Measurements from ENCODE around the gene DACH1. TPM values are rescaled to one million over a fixed set of nuclear protein-coding genes. Genes with fewer than 3 reads are reported as not detected.

DACH1 gene
- total and polyA plus RNA-seq, 12 donors: 1.2 to 5.2 (median 2.6) TPM

GRCh38 chr13:71813187-71813586 is 53.8 kb downstream of the DACH1 start:
- intact Hi-C loops (cut with DNase I): no loop called here
- no peak for ATAC-seq
- peaks cover 0 to 1% (median 0%) of the 10 kb centered on the region in 9 donors for H3K4me1 ChIP-seq
- no peak for DNase-seq
- H3K9me3 ChIP-seq: no peaks in the 10 kb centered on the region
- 96% methylated on average over 2 of the region's 2 CpGs for WGBS, 2 donors
- TF ChIP-seq CTCF (IDR thresholded peaks at IDR 0.05): no peak
- no peak overlapping the region for H3K27ac ChIP-seq
- H3K36me3 ChIP-seq: no peaks in the 10 kb centered on the region
- H3K27me3 ChIP-seq: no peaks in the 10 kb centered on the region
- no peak overlapping the region for H3K4me3 ChIP-seq

GRCh38 chr13:71811344-71811743 is 55.7 kb downstream of the DACH1 start:
- intact Hi-C loops (cut with DNase I): no loop called here

GRCh38 chr13:71808708-71809107 is 58.3 kb downstream of the DACH1 start:
- no peaks in the 10 kb centered on the region for H3K27me3 ChIP-seq
- intact Hi-C loops (cut with DNase I): loop anchor here in 1 of 10 donors (10.0 kb wide), 1 partner anchor 46 kb away; no protein-coding TSS in a partner anchor
- TF ChIP-seq CTCF (IDR thresholded peaks at IDR 0.05): no peak
- peaks cover 0 to 3% (median 0%) of the 10 kb centered on the region in 9 donors for H3K4me1 ChIP-seq
- H3K4me3 ChIP-seq: no peak overlapping the region
- ATAC-seq: no peak
- no peak for DNase-seq
- no peak overlapping the region for H3K27ac ChIP-seq
- no peaks in the 10 kb centered on the region for H3K36me3 ChIP-seq
- WGBS, 2 donors: 83 to 90% methylated on average over 1 of the region's 1 CpG
- H3K9me3 ChIP-seq: no peaks in the 10 kb centered on the region

More at GRCh38 chr13:71811344-71811743, 55.7 kb downstream of the DACH1 start:
- Histone ChIP-seq H3K27ac (no peak overlapping the region), H3K4me3 (no peak overlapping the region), H3K36me3 (no peaks in the 10 kb centered on the region), H3K4me1 (peaks cover 0 to 3% (median 0%) of the 10 kb centered on the region in 9 donors), H3K27me3 (no peaks in the 10 kb centered on the region), H3K9me3 (no peaks in the 10 kb centered on the region)
- no peak for TF ChIP-seq CTCF (IDR thresholded peaks at IDR 0.05)
- WGBS, 2 donors: 69 to 75% methylated on average over 2 of the region's 2 CpGs
- DNase-seq (no peak), ATAC-seq (no peak)

GRCh38 chr13:71806886-71807285 is 60.1 kb downstream of the DACH1 start:
- ATAC-seq: no peak
- no peak for TF ChIP-seq CTCF (IDR thresholded peaks at IDR 0.05)
- intact Hi-C loops (cut with DNase I): loop anchor here in 1 of 10 donors (10.0 kb wide), 1 partner anchor 48 kb away; no protein-coding TSS in a partner anchor
- 90 to 92% methylated on average over 2 of the region's 2 CpGs for WGBS, 2 donors
- H3K27ac ChIP-seq: no peak overlapping the region
- no peaks in the 10 kb centered on the region for H3K36me3 ChIP-seq
- H3K9me3 ChIP-seq: no peaks in the 10 kb centered on the region
- peaks cover 0 to 7% (median 0%) of the 10 kb centered on the region in 9 donors for H3K4me1 ChIP-seq
- H3K4me3 ChIP-seq: no peak overlapping the region
- no peaks in the 10 kb centered on the region for H3K27me3 ChIP-seq
- DNase-seq: no peak

Measured in heart right ventricle (tissue), 16 donors.